Measurements from ENCODE around the gene LAMA4.

GRCh38 chr6:112204350-112204706 is 50.0 kb downstream of the LAMA4 start:
- TF ChIP-seq, protein P1, sequence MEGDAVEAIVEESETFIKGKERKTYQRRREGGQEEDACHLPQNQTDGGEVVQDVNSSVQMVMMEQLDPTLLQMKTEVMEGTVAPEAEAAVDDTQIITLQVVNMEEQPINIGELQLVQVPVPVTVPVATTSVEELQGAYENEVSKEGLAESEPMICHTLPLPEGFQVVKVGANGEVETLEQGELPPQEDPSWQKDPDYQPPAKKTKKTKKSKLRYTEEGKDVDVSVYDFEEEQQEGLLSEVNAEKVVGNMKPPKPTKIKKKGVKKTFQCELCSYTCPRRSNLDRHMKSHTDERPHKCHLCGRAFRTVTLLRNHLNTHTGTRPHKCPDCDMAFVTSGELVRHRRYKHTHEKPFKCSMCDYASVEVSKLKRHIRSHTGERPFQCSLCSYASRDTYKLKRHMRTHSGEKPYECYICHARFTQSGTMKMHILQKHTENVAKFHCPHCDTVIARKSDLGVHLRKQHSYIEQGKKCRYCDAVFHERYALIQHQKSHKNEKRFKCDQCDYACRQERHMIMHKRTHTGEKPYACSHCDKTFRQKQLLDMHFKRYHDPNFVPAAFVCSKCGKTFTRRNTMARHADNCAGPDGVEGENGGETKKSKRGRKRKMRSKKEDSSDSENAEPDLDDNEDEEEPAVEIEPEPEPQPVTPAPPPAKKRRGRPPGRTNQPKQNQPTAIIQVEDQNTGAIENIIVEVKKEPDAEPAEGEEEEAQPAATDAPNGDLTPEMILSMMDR (IDR thresholded peaks at IDR 0.05) = no peak
- TF ChIP-seq POLR2A (IDR thresholded peaks at IDR 0.05) = no peak
